GM19397 (cell line): ENCODE measurements around the gene ZXDC.

Source experiments
- ATAC-seq: cut with Tn5 transposase; IDR thresholded peaks from one replicate; pipeline ENCODE4 v1.9.1; 2021; ENCODE audit warnings: mild to moderate bottlenecking, moderate library complexity; ENCODE audit not compliant: unreplicated experiment

The ZXDC gene

GRCh38 chr3:126511291-126511690 lies 35.6 kb upstream of the ZXDC start:
- no peak for ATAC-seq

GRCh38 chr3:126510308-126510910 lies 34.7 kb upstream of the ZXDC start:
- ATAC-seq, result no peak

GRCh38 chr3:126509597-126510307 lies 34.1 kb upstream of the ZXDC start:
- no peak for ATAC-seq

GRCh38 chr3:126508564-126508964 lies 32.9 kb upstream of the ZXDC start:
- ATAC-seq, result no peak

GRCh38 chr3:126507886-126508285 lies 32.2 kb upstream of the ZXDC start:
- ATAC-seq, result no peak

- no peak for ATAC-seq
These were observed 28.0 kb upstream of the ZXDC start for GRCh38 chr3:126503701-126504100.

- no peak for ATAC-seq
These were observed 27.0 kb upstream of the ZXDC start for GRCh38 chr3:126502656-126503055.

- ATAC-seq, result no peak
These were observed 26.0 kb upstream of the ZXDC start for GRCh38 chr3:126501736-126502135.

GRCh38 chr3:126501054-126501453 lies 25.4 kb upstream of the ZXDC start:
- no peak for ATAC-seq

- no peak for ATAC-seq
These were observed 24.3 kb upstream of the ZXDC start for GRCh38 chr3:126500016-126500415.

- no peak for ATAC-seq
These were observed 23.7 kb upstream of the ZXDC start for GRCh38 chr3:126499401-126499800.

- no peak for ATAC-seq
These were observed 23.2 kb upstream of the ZXDC start for GRCh38 chr3:126498929-126499328.

GRCh38 chr3:126498461-126498860 lies 22.8 kb upstream of the ZXDC start:
- ATAC-seq, result no peak

- no peak for ATAC-seq
These were observed 22.3 kb upstream of the ZXDC start for GRCh38 chr3:126497956-126498355.

GRCh38 chr3:126496894-126497850 lies 21.5 kb upstream of the ZXDC start:
- ATAC-seq, result no peak

GRCh38 chr3:126495786-126496185 lies 20.1 kb upstream of the ZXDC start:
- ATAC-seq, result no peak

- ATAC-seq, result no peak
These were observed 19.2 kb upstream of the ZXDC start for GRCh38 chr3:126494970-126495230.

- no peak for ATAC-seq
These were observed 18.7 kb upstream of the ZXDC start for GRCh38 chr3:126494204-126494969.

GRCh38 chr3:126493739-126494138 lies 18.0 kb upstream of the ZXDC start:
- ATAC-seq, result no peak

GRCh38 chr3:126493051-126493450 lies 17.4 kb upstream of the ZXDC start:
- ATAC-seq, result no peak
